ENCODE measurements around the gene CDK5RAP2.

GRCh38 chr9:120572472-120572871, 7.5 kb downstream of the CDK5RAP2 start:
- no peak for TF ChIP-seq TAF1 (IDR thresholded peaks at IDR 0.05; ENCODE audit: borderline replicate concordance, insufficient read depth, low read length)
- TF ChIP-seq POLR2AphosphoS5 (IDR thresholded peaks at IDR 0.05; ENCODE audit: low read depth, low read length), result no peak
- TF ChIP-seq SIN3A (IDR thresholded peaks at IDR 0.05; ENCODE audit: borderline replicate concordance, insufficient read depth, low read length), result no peak
- TF ChIP-seq REST (IDR thresholded peaks at IDR 0.05; ENCODE audit: insufficient read depth in 1 of 2, low read depth in 2 of 2, low read length in 2 of 2), result no peak
- TF ChIP-seq FOXP2 (optimal IDR thresholded peaks at IDR 0.05; ENCODE audit: borderline replicate concordance, extremely low read depth, extremely low read length, insufficient read depth), result no peak

Measured in PFSK-1 (cell line).